Hepatocyte (in vitro differentiated cells): Measurements from ENCODE around the gene SPRR5. TPM values are rescaled to one million over a fixed set of nuclear protein-coding genes. Genes with fewer than 3 reads are reported as not detected.

Experiments
- DNase-seq: peaks from one replicate; pipeline ENCODE4 v3.0.0-alpha.2; 2016; ENCODE audit warnings: low spot score
- H2AFZ ChIP-seq: fragments of 200-600 bp; sonication (generic); 2 replicates; pipeline ENCODE4 v1.6.0; 2016; ENCODE audit warnings: antibody characterized with exemption, mild to moderate bottlenecking
- H3K27ac ChIP-seq: fragments of 200-600 bp; sonication (generic); 2 replicates; pipeline ENCODE4 v1.5.1; 2016; ENCODE audit warnings: mild to moderate bottlenecking
- H3K27me3 ChIP-seq: fragments of 200-600 bp; sonication (generic); 2 replicates; pipeline ENCODE4 v1.6.1; 2016
- H3K36me3 ChIP-seq: fragments of 200-600 bp; sonication (generic); replicated peaks from 2 replicates; pipeline ENCODE4 v1.5.1; 2016; ENCODE audit warnings: low read depth; ENCODE audit not compliant: insufficient read depth
- H3K4me1 ChIP-seq: fragments of 200-600 bp; sonication (generic); 2 replicates; pipeline ENCODE4 v1.5.1; 2016; ENCODE audit warnings: mild to moderate bottlenecking, moderate library complexity; ENCODE audit not compliant: insufficient read depth
- H3K4me2 ChIP-seq: fragments of 200-600 bp; sonication (generic); 2 replicates; pipeline ENCODE4 v1.6.0; 2016
- H3K4me3 ChIP-seq: fragments of 200-600 bp; sonication (generic); 2 replicates; pipeline ENCODE4 v1.5.1; 2016; ENCODE audit warnings: mild to moderate bottlenecking
- H3K79me2 ChIP-seq: fragments of 200-600 bp; sonication (generic); 2 replicates; pipeline ENCODE4 v1.6.0; 2017; ENCODE audit warnings: mild to moderate bottlenecking
- H3K9me2 ChIP-seq: fragments of 200-600 bp; sonication (generic); replicated peaks from 2 replicates; pipeline ENCODE4 v1.6.0; 2017; ENCODE audit warnings: mild to moderate bottlenecking; ENCODE audit not compliant: insufficient read depth
- H3K9me3 ChIP-seq: fragments of 200-600 bp; sonication (generic); 2 replicates; pipeline ENCODE4 v1.5.1; 2016; ENCODE audit warnings: low read depth, mild to moderate bottlenecking
- H4K20me1 ChIP-seq: fragments of 200-600 bp; sonication (generic); 2 replicates; pipeline ENCODE4 v1.6.0; 2016; ENCODE audit warnings: mild to moderate bottlenecking; ENCODE audit not compliant: insufficient read depth, poor library complexity, severe bottlenecking
- EZH2 ChIP-seq: fragments of 200-600 bp; sonication (generic); IDR thresholded peaks from 2 replicates; pipeline ENCODE4 v1.6.1; 2016; ENCODE audit warnings: antibody characterized with exemption, mild to moderate bottlenecking, borderline replicate concordance
- EZH2phosphoT487 ChIP-seq: fragments of 200-600 bp; sonication (generic); IDR thresholded peaks from one replicate; pipeline ENCODE4 v1.6.1; 2018; ENCODE audit warnings: antibody characterized with exemption, mild to moderate bottlenecking, low read depth, moderate library complexity; ENCODE audit not compliant: unreplicated experiment, severe bottlenecking
- WGBS: methylation state at CpG from one replicate; pipeline ENCODE4 v1.1.6; 2016; ENCODE audit warnings: low lambda C conversion rate; ENCODE audit errors: missing lambda C conversion rate; 5-methylcytosine and 5-hydroxymethylcytosine counted together
- polyA plus RNA-seq: library from polyadenylated mRNA; unstranded; fragments of >200 nt; fragmentation: Nextera tagmentation; extraction: Ambion mirVana; gene quantifications from 2 replicates; pipeline ENCODE4 v1.2.1, GENCODE V29; 2016
- total RNA-seq: library from RNA; depleted of rRNA; stranded (reverse); fragments of >200 nt; gene quantifications from 2 replicates; pipeline ENCODE4 v1.2.3, GENCODE V29; 2014
- TF ChIP-seq, protein P1 (sequence below): fragments of 200-600 bp; sonication (generic); IDR thresholded peaks from 2 replicates; pipeline ENCODE4 v1.5.1; 2016; ENCODE audit warnings: antibody characterized with exemption, mild to moderate bottlenecking; ENCODE audit not compliant: poor library complexity

SPRR5 gene
- total and polyA plus RNA-seq, 2 experiments from 2014 or later = not detected

GRCh38 chr1:152933196-152933595 lies 13.8 kb upstream of the SPRR5 start:
- H3K9me3 ChIP-seq = no peaks in the 10 kb centered on the region
- H3K79me2 ChIP-seq = no peaks in the 10 kb centered on the region
- WGBS = 43% methylated on average over 2 of the region's 2 CpGs
- H3K36me3 ChIP-seq = no peaks in the 10 kb centered on the region
- no peaks in the 10 kb centered on the region for H3K9me2 ChIP-seq
- H4K20me1 ChIP-seq = no peaks in the 10 kb centered on the region
- H3K27ac ChIP-seq = no peak overlapping the region
- no peak for DNase-seq
- no peaks in the 10 kb centered on the region for H3K27me3 ChIP-seq
- TF ChIP-seq EZH2 = no peak
- TF ChIP-seq, protein P1, sequence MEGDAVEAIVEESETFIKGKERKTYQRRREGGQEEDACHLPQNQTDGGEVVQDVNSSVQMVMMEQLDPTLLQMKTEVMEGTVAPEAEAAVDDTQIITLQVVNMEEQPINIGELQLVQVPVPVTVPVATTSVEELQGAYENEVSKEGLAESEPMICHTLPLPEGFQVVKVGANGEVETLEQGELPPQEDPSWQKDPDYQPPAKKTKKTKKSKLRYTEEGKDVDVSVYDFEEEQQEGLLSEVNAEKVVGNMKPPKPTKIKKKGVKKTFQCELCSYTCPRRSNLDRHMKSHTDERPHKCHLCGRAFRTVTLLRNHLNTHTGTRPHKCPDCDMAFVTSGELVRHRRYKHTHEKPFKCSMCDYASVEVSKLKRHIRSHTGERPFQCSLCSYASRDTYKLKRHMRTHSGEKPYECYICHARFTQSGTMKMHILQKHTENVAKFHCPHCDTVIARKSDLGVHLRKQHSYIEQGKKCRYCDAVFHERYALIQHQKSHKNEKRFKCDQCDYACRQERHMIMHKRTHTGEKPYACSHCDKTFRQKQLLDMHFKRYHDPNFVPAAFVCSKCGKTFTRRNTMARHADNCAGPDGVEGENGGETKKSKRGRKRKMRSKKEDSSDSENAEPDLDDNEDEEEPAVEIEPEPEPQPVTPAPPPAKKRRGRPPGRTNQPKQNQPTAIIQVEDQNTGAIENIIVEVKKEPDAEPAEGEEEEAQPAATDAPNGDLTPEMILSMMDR = no peak
- TF ChIP-seq EZH2phosphoT487 = no peak
- H3K4me2 ChIP-seq = no peak overlapping the region
- no peak overlapping the region for H3K4me3 ChIP-seq
- H3K4me1 ChIP-seq = no peaks in the 10 kb centered on the region
- no peak overlapping the region for H2AFZ ChIP-seq

- no peak overlapping the region for H3K4me2 ChIP-seq
- H3K9me2 ChIP-seq = no peaks in the 10 kb centered on the region
- H3K27me3 ChIP-seq = no peaks in the 10 kb centered on the region
- H3K27ac ChIP-seq = no peak overlapping the region
- 57% methylated on average over 1 of the region's 1 CpG for WGBS
- no peaks in the 10 kb centered on the region for H3K79me2 ChIP-seq
- no peaks in the 10 kb centered on the region for H3K36me3 ChIP-seq
- TF ChIP-seq, protein P1 = no peak
- TF ChIP-seq EZH2 (no peak), EZH2phosphoT487 (no peak)
- no peaks in the 10 kb centered on the region for H4K20me1 ChIP-seq
- H3K4me3 ChIP-seq = no peak overlapping the region
- no peaks in the 10 kb centered on the region for H3K9me3 ChIP-seq
- no peak for DNase-seq
- no peak overlapping the region for H2AFZ ChIP-seq
- no peaks in the 10 kb centered on the region for H3K4me1 ChIP-seq
These were observed 6.4 kb upstream of the SPRR5 start for GRCh38 chr1:152940614-152941013.

DNA sequence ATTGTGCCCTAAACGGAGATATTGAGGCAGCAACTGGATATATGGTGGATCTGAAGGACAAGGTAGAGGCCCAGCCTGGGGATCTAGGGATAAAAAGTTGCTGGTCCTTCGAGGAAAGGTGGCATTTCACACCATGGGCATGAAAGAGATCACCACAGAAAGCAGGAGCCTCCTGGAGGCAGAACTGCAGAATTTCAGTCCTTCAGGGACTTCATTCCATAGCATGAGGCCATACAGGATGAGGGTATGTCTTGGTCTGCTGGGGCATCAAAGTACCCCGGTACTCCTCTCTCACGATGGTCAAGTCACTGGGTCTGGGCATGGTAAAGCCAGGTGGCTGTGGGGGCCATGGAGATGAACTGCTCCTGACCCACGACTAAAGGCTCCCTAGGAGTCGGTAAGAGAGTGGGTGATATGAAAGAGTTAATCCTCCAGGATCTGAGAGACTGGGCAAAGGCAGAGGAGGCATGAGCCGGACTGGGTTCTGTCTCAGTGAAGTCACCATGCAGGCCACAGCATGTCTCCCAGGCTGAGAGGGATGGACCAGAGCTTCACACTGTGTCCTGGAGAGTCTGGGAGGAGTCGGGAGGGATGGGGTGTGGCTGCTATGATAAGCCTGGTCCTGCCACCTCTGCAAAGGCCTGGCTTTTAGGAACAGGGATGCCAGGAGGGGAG lies 5.8 kb upstream of the SPRR5 start:
- no peaks in the 10 kb centered on the region for H3K79me2 ChIP-seq
- whole genome bisulfite sequencing = 58% methylated on average over 8 of the region's 8 CpGs

More for the DNA sequence above, 5.8 kb upstream of the SPRR5 start:
- Histone ChIP-seq H2AFZ (no peak overlapping the region), H3K36me3 (no peaks in the 10 kb centered on the region), H3K9me3 (no peaks in the 10 kb centered on the region), H3K4me3 (no peak overlapping the region), H3K27me3 (no peaks in the 10 kb centered on the region), H3K4me2 (no peak overlapping the region), H3K4me1 (no peaks in the 10 kb centered on the region), H3K9me2 (no peaks in the 10 kb centered on the region), H3K27ac (no peak overlapping the region), H4K20me1 (no peaks in the 10 kb centered on the region)
- no peak for DNase-seq
- TF ChIP-seq EZH2phosphoT487 (no peak), EZH2 (no peak)
- TF ChIP-seq, protein P1 = no peak
